HG03175 (cell line): Measurements from ENCODE around the gene FUS.

Experiments
- ATAC-seq: cut with Tn5 transposase; IDR thresholded peaks from one replicate; pipeline ENCODE4 v1.9.1; 2021; ENCODE audit warnings: mild to moderate bottlenecking, moderate library complexity; ENCODE audit not compliant: unreplicated experiment

The FUS gene

DNA sequence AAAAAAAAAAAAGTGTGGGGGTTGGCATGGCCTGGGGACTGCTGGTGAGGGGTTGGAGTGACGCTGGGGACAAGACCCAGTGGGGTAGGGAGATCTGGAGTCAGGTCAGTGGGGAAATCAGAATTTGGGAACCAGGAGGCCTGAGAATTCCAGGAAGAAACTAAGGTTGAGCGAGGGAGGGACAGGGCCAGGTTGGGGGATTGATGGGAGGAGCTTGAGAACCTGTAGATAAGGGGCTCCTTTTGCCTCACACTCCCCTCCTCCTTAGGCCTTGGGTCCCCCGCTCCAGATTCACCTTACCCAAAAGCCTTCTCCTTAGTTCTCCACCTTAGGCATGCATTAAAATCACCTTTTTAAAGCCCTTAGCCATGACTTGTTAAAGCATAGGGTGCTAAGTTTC lies 45.3 kb downstream of the FUS start:
- ATAC-seq: no peak

DNA sequence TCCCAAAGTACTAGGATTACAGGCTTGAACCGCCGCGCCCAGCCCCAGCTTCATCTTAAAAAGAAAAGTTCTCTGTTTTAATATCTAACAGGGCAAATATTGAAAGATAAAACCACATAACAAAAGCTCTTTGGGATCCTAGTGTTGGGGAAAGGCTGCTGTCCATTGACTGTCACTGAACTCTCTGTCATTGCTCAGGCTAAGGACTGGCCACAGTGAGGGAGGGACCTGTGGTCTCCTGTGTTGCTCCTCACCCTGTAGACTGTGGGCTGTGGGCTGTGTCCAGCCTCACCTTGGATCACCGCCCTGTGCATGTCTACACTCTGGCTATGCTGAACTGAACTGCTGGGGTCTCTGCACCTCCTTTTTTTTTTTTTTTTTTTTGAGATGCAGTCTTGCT lies 48.3 kb downstream of the FUS start:
- ATAC-seq: no peak

- ATAC-seq: no peak
These were observed 49.6 kb downstream of the FUS start for GRCh38 chr16:31229501-31229900.

GRCh38 chr16:31238041-31238440 lies 58.1 kb downstream of the FUS start:
- no peak for ATAC-seq
